ENCODE results near the gene NAA20.

GRCh38 chr20:19991854-19992253, 25.3 kb upstream of the NAA20 start:
- TF ChIP-seq POLR2AphosphoS5 (IDR thresholded peaks at IDR 0.05; ENCODE audit: borderline replicate concordance, low read depth, low read length) (no peak), EZH2 (IDR thresholded peaks at IDR 0.05) (no peak), FOXP2 (optimal IDR thresholded peaks at IDR 0.05; ENCODE audit: control extremely low read depth, extremely low read length, insufficient read depth) (no peak)
